GM12878 (cell line): ENCODE data around the gene RAD9A. TPM values are rescaled to one million over a fixed set of nuclear protein-coding genes. Genes with fewer than 3 reads are reported as not detected.

Experiments
- ATAC-seq: fragments of 200-7000 bp; cut with Tn5 transposase; 3 replicates; pipeline ENCODE4 v1.9.1; 2020; ENCODE audit warnings: mild to moderate bottlenecking, moderate library complexity
- Bru-seq: library from RNA; stranded (reverse); fragments of 400-500 nt; gene quantifications from one replicate; lab custom pipeline; 2021; lab: Mats Ljungman, UMichigan
- BruChase-seq, 2 experiments: library from RNA; stranded (reverse); fragments of 400-500 nt; gene quantifications; one replicate each; lab custom pipeline; 2021; lab: Mats Ljungman, UMichigan
- BruUV-seq: library from RNA; stranded (reverse); fragments of 400-500 nt; replicated peaks from 2 replicates; lab custom pipeline; 2021; lab: Mats Ljungman, UMichigan
- CTCF ChIA-PET: fragments of 300-600 bp; sonication (Branson Sonifier 250); formaldehyde crosslinking; extraction: SDS; loops from one replicate; lab custom pipeline; 2021; ENCODE audit warnings: inconsistent platforms; lab: Yijun Ruan, JAX
- POLR2A ChIA-PET: fragments of 350-600 bp; formaldehyde crosslinking; extraction: SDS; loops from one replicate; lab custom pipeline; 2021; ENCODE audit warnings: inconsistent platforms; lab: Charles Lee
- RAD21 ChIA-PET: fragments of 300-600 bp; sonication (Branson Sonifier 250); formaldehyde crosslinking; loops from one replicate; lab custom pipeline; 2023; ENCODE audit warnings: antibody characterized with exemption; ENCODE audit not compliant: unreplicated experiment; lab: Charles Lee
- SMC1A ChIA-PET: fragments of 300-600 bp; sonication (Branson Sonifier 250); formaldehyde crosslinking; loops from one replicate; lab custom pipeline; 2023; ENCODE audit not compliant: unreplicated experiment, uncharacterized antibody; lab: Charles Lee
- DNase-seq: peaks from one replicate; pipeline ENCODE4 v3.0.0-alpha.2; 2011; ENCODE audit warnings: low read depth, low spot score
- FAIRE-seq: peaks from 3 replicates; lab custom pipeline; 2011; peaks lifted over from hg19 to GRCh38; lab: Jason Lieb, UNC
- H2AFZ ChIP-seq: 2 replicates; pipeline ENCODE4 v1.6.0; 2011; ENCODE audit warnings: low read depth, low read length, control low read depth; ENCODE audit not compliant: control insufficient read depth
- H3K27ac ChIP-seq: 2 replicates; pipeline ENCODE4 v1.5.1; 2011; ENCODE audit warnings: control low read depth; ENCODE audit not compliant: control insufficient read depth, insufficient read depth
- H3K27me3 ChIP-seq, 2 experiments: replicated peaks in 1 of 2; 2 replicates each; pipeline versions ENCODE4 v1.6.0 to v1.6.1; 2011; ENCODE audit warnings: low read length in 1 of 2; ENCODE audit not compliant: control insufficient read depth in 2 of 2, insufficient read depth in 2 of 2
- H3K36me3 ChIP-seq, 2 experiments: 2 replicates each; pipeline ENCODE4 v1.5.1; 2011; ENCODE audit warnings: low read length in 1 of 2; ENCODE audit not compliant: control insufficient read depth in 2 of 2, insufficient read depth in 2 of 2
- H3K4me1 ChIP-seq: 2 replicates; pipeline ENCODE4 v1.6.1; 2011; ENCODE audit warnings: mild to moderate bottlenecking, low read length, moderate library complexity, mixed read lengths; ENCODE audit not compliant: control insufficient read depth, insufficient read depth
- H3K4me2 ChIP-seq: 2 replicates; pipeline ENCODE4 v1.6.0; 2011; ENCODE audit warnings: control low read depth; ENCODE audit not compliant: control insufficient read depth, insufficient read depth
- H3K4me3 ChIP-seq: fragments of 200-600 bp; sonication (generic); 2 replicates; pipeline ENCODE4 v1.5.1; 2016
- H3K79me2 ChIP-seq: 2 replicates; pipeline ENCODE4 v1.6.0; 2011; ENCODE audit warnings: low read length; ENCODE audit not compliant: control insufficient read depth, insufficient read depth
- H3K9ac ChIP-seq: 2 replicates; pipeline ENCODE4 v1.8.0; 2011; ENCODE audit warnings: low read length, control low read depth, mixed read lengths; ENCODE audit not compliant: control insufficient read depth, insufficient read depth
- H3K9me3 ChIP-seq: replicated peaks from 3 replicates; pipeline ENCODE4 v1.5.1; 2011; ENCODE audit warnings: mild to moderate bottlenecking, low read length; ENCODE audit not compliant: control insufficient read depth, insufficient read depth
- H4K20me1 ChIP-seq: 2 replicates; pipeline ENCODE4 v1.6.0; 2011; ENCODE audit not compliant: control insufficient read depth, insufficient read depth
- ASH2L ChIP-seq: fragments of 300-600, 200-600 bp; sonication (generic); IDR thresholded peaks from 2 replicates; pipeline ENCODE4 v1.6.1; 2017; ENCODE audit warnings: low read depth, mild to moderate bottlenecking, borderline replicate concordance
- BHLHE40 ChIP-seq, 2 experiments: fragments of 450-650 bp in 1 of 2; IDR thresholded peaks; 2 replicates each; pipeline ENCODE4 v1.6.1; 2011 to 2017; ENCODE audit warnings: low read depth in 2 of 2, borderline replicate concordance in 1 of 2, improper control_type of control experiment in 1 of 2, low read length in 1 of 2, mild to moderate bottlenecking in 1 of 2
- BRCA1 ChIP-seq: IDR thresholded peaks from 2 replicates; pipeline ENCODE4 v1.6.1; 2011; ENCODE audit warnings: low read depth, low read length, improper control_type of control experiment
- CHD2 ChIP-seq: IDR thresholded peaks from 2 replicates; pipeline ENCODE4 v1.6.1; 2011; ENCODE audit warnings: low read depth, low read length, improper control_type of control experiment, borderline replicate concordance
- DPF2 ChIP-seq: fragments of 450-650 bp; IDR thresholded peaks from 2 replicates; pipeline ENCODE4 v1.6.1; 2017; ENCODE audit warnings: mild to moderate bottlenecking
- IRF3 ChIP-seq: fragments of 450-650 bp; IDR thresholded peaks from 2 replicates; pipeline ENCODE4 v1.6.1; 2014; ENCODE audit warnings: mild to moderate bottlenecking
- KAT2A ChIP-seq: conservative IDR thresholded peaks from 2 replicates; pipeline ENCODE4 v1.6.1; 2011; ENCODE audit warnings: low read depth, low read length; ENCODE audit not compliant: control insufficient read depth
- KDM1A ChIP-seq: fragments of 200-600 bp; sonication (generic); IDR thresholded peaks from 2 replicates; pipeline ENCODE4 v1.6.1; 2016; ENCODE audit warnings: borderline replicate concordance
- TAF1 ChIP-seq: IDR thresholded peaks from 2 replicates; pipeline ENCODE4 v1.6.1; 2011; ENCODE audit warnings: mild to moderate bottlenecking, low read depth, low read length, borderline replicate concordance
- TCF12 ChIP-seq: IDR thresholded peaks from 2 replicates; pipeline ENCODE4 v1.6.1; 2011; ENCODE audit warnings: low read depth, mild to moderate bottlenecking, low read length
- ZNF24 ChIP-seq: fragments of 450-650 bp; IDR thresholded peaks from 2 replicates; pipeline ENCODE4 v1.6.1; 2017; ENCODE audit warnings: antibody characterized with exemption, mild to moderate bottlenecking
- WGBS: methylation state at CpG from one replicate; pipeline ENCODE4 v1.1.6; 2016; ENCODE audit warnings: low lambda C conversion rate; ENCODE audit not compliant: insufficient replicate concordance, insufficient coverage; ENCODE audit errors: missing lambda C conversion rate; 5-methylcytosine and 5-hydroxymethylcytosine counted together
- in situ Hi-C: fragments of 300-500 bp; cut with MboI; formaldehyde crosslinking; loops from 9 replicates; pipeline ENCODE4 v1.14.3; 2018; ENCODE audit warnings: mixed read lengths
- intact Hi-C: fragments of 100-400 bp; cut with micrococcal nuclease; formaldehyde crosslinking; loops from one replicate; pipeline ENCODE4 v1.14.2; 2022; ENCODE audit not compliant: unreplicated experiment
- long read RNA-seq, 2 experiments: library from polyadenylated mRNA; unstranded; transcript quantifications; one replicate each; pipeline ENCODE4 v2.0.0, GENCODE V29; 2019 to 2020
- polyA minus RNA-seq, 3 experiments: library from RNA; depleted of rRNA, polyadenylated mRNA; stranded (reverse); fragments of >200 nt; gene quantifications; 2 replicates each; pipeline ENCODE4 v1.2.3, GENCODE V29; 2011
- polyA plus RNA-seq, 11 experiments: library from polyadenylated mRNA; depleted of rRNA in 4 of 11; unstranded in 6 of 11; stranded (reverse) in 5 of 11; fragments of >200 nt; fragmentation: Nextera tagmentation in 4 of 11; fragmentation: Illumina TruSeq in 1 of 11; extraction: Ambion mirVana in 4 of 11; extraction: Trizol in 1 of 11; gene quantifications; 1 replicate in 1 of 11; 2 replicates in 10 of 11; pipeline versions ENCODE4 v1.2.1 to v1.2.3, GENCODE V29; 2011 to 2016; ENCODE audit warnings: inconsistent platforms in 2 of 11, missing spikeins in 2 of 11, low read depth in 1 of 11
- total RNA-seq, 4 experiments: library from RNA; depleted of rRNA in 3 of 4; stranded (reverse); fragments of >200 nt in 3 of 4; fragmentation: Illumina TruSeq in 1 of 4; extraction: Trizol in 1 of 4; gene quantifications; 2 replicates each; pipeline versions ENCODE4 v1.2.1 to v1.2.3, GENCODE V29; 2013 to 2021
- TF ChIP-seq, protein P1 (sequence below): fragments of 450-650 bp; IDR thresholded peaks from 2 replicates; pipeline ENCODE4 v1.6.1; 2016; ENCODE audit warnings: mild to moderate bottlenecking, moderate library complexity, borderline replicate concordance

The RAD9A gene
- 30.1 and 32.3 TPM in 2 replicates for total RNA-seq (2013; cell fraction: nucleolus; rRNA removed)
- total RNA-seq (2014; rRNA removed) = 21.0 and 21.9 TPM in 2 replicates
- total RNA-seq (2014; rRNA removed; fragmentation: Illumina TruSeq; extraction: Trizol) = 8.2 TPM in 2 replicates
- 29.5 and 32.7 TPM in 2 replicates for total RNA-seq (2021)
- polyA plus RNA-seq (2011; ENCODE audit: low read depth) = 12.9 TPM
- 9.6 and 18.6 TPM in 2 replicates for polyA plus RNA-seq (2011; rRNA removed)
- 31.8 and 50.4 TPM in 2 replicates for polyA plus RNA-seq (2011; cell fraction: cytosol; rRNA removed)
- polyA plus RNA-seq (2011; cell fraction: nucleus; rRNA removed) = 114 and 143 TPM in 2 replicates
- 21.3 and 26.9 TPM in 2 replicates for polyA plus RNA-seq (2012)
- polyA plus RNA-seq (2014; fragmentation: Illumina TruSeq; extraction: Trizol) = 5.8 and 15.6 TPM in 2 replicates
- polyA plus RNA-seq (2014; fragmentation: Nextera tagmentation; extraction: Ambion mirVana) = 1 to 10 TPM; 1.1 to 3.6 TPM
- polyA plus RNA-seq (2014; rRNA removed) = 36.2 and 37.6 TPM in 2 replicates
- polyA plus RNA-seq (2016; fragmentation: Nextera tagmentation; extraction: Ambion mirVana) = 10 to 100 TPM; 22.0 to 25.6 TPM
- polyA minus RNA-seq (2011; rRNA and poly(A)+ RNA removed) = 7.2 and 11.3 TPM in 2 replicates
- 4.8 and 10.5 TPM in 2 replicates for polyA minus RNA-seq (2011; cell fraction: cytosol; rRNA and poly(A)+ RNA removed)
- polyA minus RNA-seq (2011; cell fraction: nucleus; rRNA and poly(A)+ RNA removed) = 14.0 and 24.6 TPM in 2 replicates
- Bru-seq, nascent RNA = percentile 63 among the genes with signal in this experiment
- percentile 73 among the genes with signal in this experiment for BruChase-seq, experiment 1, labeled RNA remaining after a 6-hour chase
- BruChase-seq, experiment 2, labeled RNA remaining after a 2-hour chase = percentile 69 among the genes with signal in this experiment
- long read RNA-seq, experiment 1, partial matches to known transcripts = 1 of 4 reads
- long read RNA-seq, experiment 1, other reads (novel, unspliced or antisense) = 2 of 4 reads
- long read RNA-seq, experiment 2, partial matches to known transcripts = 1 of 2 reads
- long read RNA-seq, experiment 2, other reads (novel, unspliced or antisense) = 1 of 2 reads

DNA sequence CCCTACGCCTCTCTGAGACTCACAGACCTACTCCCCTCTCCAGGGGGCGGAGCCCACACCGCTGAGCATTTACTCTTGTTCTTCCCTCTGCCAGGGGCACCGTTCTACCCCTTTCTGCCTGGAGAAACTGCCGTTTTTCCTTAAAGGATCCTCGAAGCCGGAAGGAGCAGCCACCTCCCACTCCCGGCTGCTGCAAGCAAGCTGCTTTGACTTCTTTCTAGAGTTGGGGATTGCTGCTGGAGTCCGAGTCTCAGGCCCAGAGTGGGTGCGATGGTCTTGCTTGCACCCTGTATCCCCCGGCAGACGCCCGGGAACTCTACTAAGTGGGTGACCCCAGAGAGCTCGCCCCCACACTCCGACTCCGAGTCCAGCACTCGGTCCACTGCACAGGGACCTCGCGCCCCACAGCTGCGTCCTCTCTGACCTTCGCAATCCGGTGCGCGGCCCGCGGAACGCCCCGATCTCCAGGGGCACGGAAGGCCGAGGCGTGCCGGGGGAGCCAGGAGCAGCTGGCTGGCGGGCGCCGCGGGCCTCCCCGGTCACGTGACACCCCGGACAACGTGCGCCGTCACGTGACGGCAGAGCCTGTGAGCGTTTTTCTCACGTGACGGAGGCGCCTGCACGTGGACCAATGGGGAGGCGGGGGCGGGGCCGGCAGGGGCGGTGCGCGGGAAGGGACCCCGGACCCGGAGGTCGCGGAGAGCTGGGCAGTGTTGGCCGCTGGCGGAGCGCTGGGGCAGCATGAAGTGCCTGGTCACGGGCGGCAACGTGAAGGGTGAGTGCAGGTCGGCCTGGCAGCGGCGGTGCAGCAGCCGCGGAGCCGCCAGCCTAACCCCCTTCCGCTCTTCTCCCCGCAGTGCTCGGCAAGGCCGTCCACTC, at the start of gene RAD9A:
Gene RAD9A, plus strand, starts transcription at position 683 of the 879 bp plus-strand sequence. Its CDS starts 59 bp downstream, at position 742.
- BruUV-seq = TSS peak; percentile 86
- no peak for TF ChIP-seq KAT2A
- no peak for TF ChIP-seq ASH2L
- TF ChIP-seq IRF3 = peak; percentile 80; the same call in 1 of the 2 replicates
- TF ChIP-seq, protein P1, sequence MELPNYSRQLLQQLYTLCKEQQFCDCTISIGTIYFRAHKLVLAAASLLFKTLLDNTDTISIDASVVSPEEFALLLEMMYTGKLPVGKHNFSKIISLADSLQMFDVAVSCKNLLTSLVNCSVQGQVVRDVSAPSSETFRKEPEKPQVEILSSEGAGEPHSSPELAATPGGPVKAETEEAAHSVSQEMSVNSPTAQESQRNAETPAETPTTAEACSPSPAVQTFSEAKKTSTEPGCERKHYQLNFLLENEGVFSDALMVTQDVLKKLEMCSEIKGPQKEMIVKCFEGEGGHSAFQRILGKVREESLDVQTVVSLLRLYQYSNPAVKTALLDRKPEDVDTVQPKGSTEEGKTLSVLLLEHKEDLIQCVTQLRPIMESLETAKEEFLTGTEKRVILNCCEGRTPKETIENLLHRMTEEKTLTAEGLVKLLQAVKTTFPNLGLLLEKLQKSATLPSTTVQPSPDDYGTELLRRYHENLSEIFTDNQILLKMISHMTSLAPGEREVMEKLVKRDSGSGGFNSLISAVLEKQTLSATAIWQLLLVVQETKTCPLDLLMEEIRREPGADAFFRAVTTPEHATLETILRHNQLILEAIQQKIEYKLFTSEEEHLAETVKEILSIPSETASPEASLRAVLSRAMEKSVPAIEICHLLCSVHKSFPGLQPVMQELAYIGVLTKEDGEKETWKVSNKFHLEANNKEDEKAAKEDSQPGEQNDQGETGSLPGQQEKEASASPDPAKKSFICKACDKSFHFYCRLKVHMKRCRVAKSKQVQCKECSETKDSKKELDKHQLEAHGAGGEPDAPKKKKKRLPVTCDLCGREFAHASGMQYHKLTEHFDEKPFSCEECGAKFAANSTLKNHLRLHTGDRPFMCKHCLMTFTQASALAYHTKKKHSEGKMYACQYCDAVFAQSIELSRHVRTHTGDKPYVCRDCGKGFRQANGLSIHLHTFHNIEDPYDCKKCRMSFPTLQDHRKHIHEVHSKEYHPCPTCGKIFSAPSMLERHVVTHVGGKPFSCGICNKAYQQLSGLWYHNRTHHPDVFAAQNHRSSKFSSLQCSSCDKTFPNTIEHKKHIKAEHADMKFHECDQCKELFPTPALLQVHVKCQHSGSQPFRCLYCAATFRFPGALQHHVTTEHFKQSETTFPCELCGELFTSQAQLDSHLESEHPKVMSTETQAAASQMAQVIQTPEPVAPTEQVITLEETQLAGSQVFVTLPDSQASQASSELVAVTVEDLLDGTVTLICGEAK = no peak
- TF ChIP-seq BHLHE40 (IDR thresholded peaks at IDR 0.05; ENCODE audit: borderline replicate concordance in 1 of 2, low read depth in 2 of 2, low read length in 1 of 2) = peak; percentile 98 to 100
- TF ChIP-seq CHD2 = no peak
- no peak for TF ChIP-seq ZNF24
- TF ChIP-seq KDM1A = no peak
- peak; percentile 94 for TF ChIP-seq TCF12
- no peak for TF ChIP-seq BRCA1
- TF ChIP-seq DPF2 = peak; percentile 69; the same call in 1 of the 2 replicates
- no peak for TF ChIP-seq TAF1

More for the DNA sequence above, at the start of gene RAD9A:
- CTCF ChIA-PET = interaction anchor here (0.7 to 25.5 kb wide), 11 partner anchors 9 to 223 kb away, joined by 3 to 1301 read pairs (median 3); partner anchors contain the start of genes AIP, CDK2AP2, CLCF1 and POLD4
- peak; percentile 68 for FAIRE-seq
- Histone ChIP-seq H2AFZ (peak within 1 kb of the TSS; percentile 84), H3K79me2 (peaks cover 22% of the 10 kb centered on the region), H4K20me1 (no peaks in the 10 kb centered on the region; the same call in 1 of the 2 replicates), H3K27ac (peak within 1 kb of the TSS; percentile 78), H3K36me3 (peaks cover 4 to 6% of the 10 kb centered on the region in 2 experiments; a peak in 3 of 4 replicates), H3K9ac (peak within 1 kb of the TSS; percentile 91), H3K9me3 (no peaks in the 10 kb centered on the region), H3K27me3 (no peaks in the 10 kb centered on the region), H3K4me1 (peaks cover 7% of the 10 kb centered on the region), H3K4me3 (peak within 1 kb of the TSS; percentile 97), H3K4me2 (peak within 1 kb of the TSS; percentile 99)
- POLR2A ChIA-PET = interaction anchor here (0.5 to 2.8 kb wide), 19 partner anchors 9 to 94 kb away, joined by 3 to 48 read pairs (median 4); partner anchors contain the start of genes CLCF1, POLD4, PPP1CA and PTPRCAP
- ATAC-seq = peak; percentile 90
- DNase-seq = no peak
- in situ Hi-C loops = no loop called here
- WGBS = under 1% methylated on average over 67 of the region's 75 CpGs
- intact Hi-C loops = no loop called here
- RAD21 ChIA-PET = interaction anchor here (0.6 to 2.6 kb wide), 19 partner anchors 10 to 310 kb away, joined by 3 to 24 read pairs (median 5); partner anchors contain the start of genes AIP, CDK2AP2, CLCF1 and PITPNM1
- SMC1A ChIA-PET = interaction anchor here (1.0 to 3.4 kb wide), 11 partner anchors 10 to 114 kb away, joined by 3 to 17 read pairs (median 4); partner anchors contain the start of genes PITPNM1, PPP1CA, PTPRCAP and TMEM134
